A549 (cell line): ENCODE measurements around the gene CHST6. TPM values are rescaled to one million over a fixed set of nuclear protein-coding genes. Genes with fewer than 3 reads are reported as not detected.

Experiments used
- ATAC-seq, 2 experiments: fragments of 200-7000 bp in 1 of 2; fragments of >200 bp in 1 of 2; cut with Nextera tagmentation in 1 of 2; cut with Tn5 transposase in 1 of 2; 3 replicates each; pipeline versions ENCODE4 v1.8.0 to v1.9.1; 2018 to 2020; ENCODE audit warnings: mild to moderate bottlenecking in 1 of 2, moderate library complexity in 1 of 2
- CTCF ChIA-PET: fragments of 300-600 bp; sonication (Branson Sonifier 250); formaldehyde crosslinking; extraction: SDS; loops from one replicate; lab custom pipeline; 2021; ENCODE audit warnings: antibody characterized with exemption, inconsistent platforms; lab: Yijun Ruan, JAX
- POLR2A ChIA-PET: fragments of 350-600 bp; formaldehyde crosslinking; extraction: SDS; loops from one replicate; lab custom pipeline; 2021; ENCODE audit warnings: antibody characterized with exemption, inconsistent platforms; lab: Yijun Ruan, JAX
- DNase-seq, 2 experiments: peaks; one replicate each; pipeline versions ENCODE4 v3.0.0 to v3.0.0-alpha.2; 2011 to 2016; ENCODE audit warnings: low read depth in 1 of 2, low spot score in 1 of 2
- FAIRE-seq: peaks from 2 replicates; lab custom pipeline; 2011; peaks lifted over from hg19 to GRCh38; lab: Jason Lieb, UNC
- H3K27ac ChIP-seq, 2 experiments: fragments of >200 bp; sonication (Bioruptor Twin); formaldehyde crosslinking; 3 replicates each; pipeline ENCODE4 v1.5.1; 2016 to 2017
- H3K4me1 ChIP-seq: fragments of >200 bp; sonication (Bioruptor Twin); formaldehyde crosslinking; 3 replicates; pipeline ENCODE4 v1.6.1; 2016
- H3K4me2 ChIP-seq: fragments of >200 bp; sonication (Bioruptor Twin); formaldehyde crosslinking; 3 replicates; pipeline ENCODE4 v1.6.1; 2016
- H3K4me3 ChIP-seq: fragments of >200 bp; sonication (Bioruptor Twin); formaldehyde crosslinking; 3 replicates; pipeline ENCODE4 v1.5.1; 2016
- H3K9me3 ChIP-seq: fragments of >200 bp; sonication (Bioruptor Twin); formaldehyde crosslinking; 3 replicates; pipeline ENCODE4 v1.6.1; 2016
- ATOH8 ChIP-seq: fragments of 250-450 bp; sonication (Bioruptor Pico); IDR thresholded peaks from 2 replicates; pipeline ENCODE4 v1.5.0; 2020; ENCODE audit warnings: low read depth, mild to moderate bottlenecking, moderate library complexity
- CBX8 ChIP-seq: fragments of 200-600 bp; sonication (generic); IDR thresholded peaks from 2 replicates; pipeline ENCODE4 v1.6.1; 2016
- CHD2 ChIP-seq: fragments of 150-350 bp; IDR thresholded peaks from 2 replicates; pipeline ENCODE4 v1.6.1; 2014; ENCODE audit warnings: low read length; ENCODE audit not compliant: partially characterized antibody
- EP300 ChIP-seq, 2 experiments: fragments of >200 bp; sonication (Bioruptor Twin); formaldehyde crosslinking; IDR thresholded peaks; 2 replicates in 1 of 2; 3 replicates in 1 of 2; pipeline ENCODE4 v1.6.1; 2016 to 2017
- ESRRA ChIP-seq: fragments of 150-350 bp; IDR thresholded peaks from 2 replicates; pipeline ENCODE4 v1.6.1; 2014; ENCODE audit warnings: mild to moderate bottlenecking, low read length, borderline replicate concordance
- FOXS1 ChIP-seq: fragments of 250-450 bp; sonication (Bioruptor Pico); IDR thresholded peaks from 2 replicates; pipeline ENCODE4 v1.5.0; 2020; ENCODE audit warnings: mild to moderate bottlenecking, moderate library complexity
- GATA3 ChIP-seq: IDR thresholded peaks from 2 replicates; pipeline ENCODE4 v1.6.1; 2012; ENCODE audit warnings: borderline replicate concordance
- HDAC2 ChIP-seq: fragments of 200-600 bp; sonication (generic); IDR thresholded peaks from 2 replicates; pipeline ENCODE4 v1.6.1; 2016
- HEYL ChIP-seq: fragments of 250-450 bp; sonication (Bioruptor Pico); IDR thresholded peaks from 2 replicates; pipeline ENCODE4 v1.8.0; 2021; ENCODE audit warnings: mild to moderate bottlenecking, moderate library complexity
- HMGXB4 ChIP-seq: fragments of 250-450 bp; sonication (Bioruptor Pico); IDR thresholded peaks from 2 replicates; pipeline ENCODE4 v1.5.0; 2021; ENCODE audit warnings: mild to moderate bottlenecking, moderate library complexity, borderline replicate concordance
- MAZ ChIP-seq: fragments of 150-350 bp; IDR thresholded peaks from 2 replicates; pipeline ENCODE4 v1.6.1; 2014; ENCODE audit warnings: antibody characterized with exemption, low read depth, low read length, borderline replicate concordance
- POLR2A ChIP-seq: IDR thresholded peaks from 2 replicates; pipeline ENCODE4 v1.6.1; 2012; ENCODE audit warnings: mild to moderate bottlenecking, low read length
- REST ChIP-seq: fragments of 200-600 bp; sonication (generic); IDR thresholded peaks from 2 replicates; pipeline ENCODE4 v1.6.1; 2016; ENCODE audit warnings: antibody characterized with exemption, mild to moderate bottlenecking, moderate library complexity
- SREBF2 ChIP-seq: fragments of 450-650 bp; IDR thresholded peaks from 2 replicates; pipeline ENCODE4 v1.6.1; 2014; ENCODE audit warnings: mild to moderate bottlenecking, moderate library complexity
- USF2 ChIP-seq: fragments of 450-650 bp; IDR thresholded peaks from 2 replicates; pipeline ENCODE4 v1.6.1; 2014; ENCODE audit warnings: antibody characterized with exemption
- ZFP36 ChIP-seq: fragments of 450-650 bp; IDR thresholded peaks from 2 replicates; pipeline ENCODE4 v1.6.1; 2014; ENCODE audit warnings: borderline replicate concordance; ENCODE audit not compliant: partially characterized antibody
- WGBS: methylation state at CpG from one replicate; pipeline ENCODE4 v1.1.6; 2017; ENCODE audit errors: missing lambda C conversion rate; 5-methylcytosine and 5-hydroxymethylcytosine counted together
- polyA plus RNA-seq, 4 experiments: library from polyadenylated mRNA; depleted of rRNA in 3 of 4; stranded (reverse); fragments of >200 nt; fragmentation: RNase III in 1 of 4; extraction: RNeasy Plus Mini Kit Qiagen cat#74134 plus additional on column Dnase treatment in 1 of 4; gene quantifications; 2 replicates in 3 of 4; 3 replicates in 1 of 4; pipeline ENCODE4 v1.2.3, GENCODE V29; 2011 to 2017

The CHST6 gene
- polyA plus RNA-seq, 2 of the 4 experiments (the other 2 are of a cell fraction) = 0.37 to 0.74 TPM

GRCh38 chr16:75535901-75536300, 40.7 kb upstream of the CHST6 start, which contains the start of gene CHST5:
Gene CHST5 (minus strand): TSS chr16:75536108. CDS start chr16:75530384, 5,724 bp downstream.
- ATAC-seq = no peak
- WGBS = 77% methylated on average over 4 of the region's 7 CpGs

More at GRCh38 chr16:75535901-75536300, 40.7 kb upstream of the CHST6 start, which contains the start of gene CHST5:
- Histone ChIP-seq H3K4me3 (no peak within 1 kb of the TSS), H3K4me2 (no peak within 1 kb of the TSS), H3K9me3 (no peaks in the 10 kb centered on the region), H3K4me1 (no peaks in the 10 kb centered on the region), H3K27ac (no peak within 1 kb of the TSS)
- CTCF ChIA-PET = interaction anchor here (0.6 to 1.2 kb wide), 5 partner anchors 14 to 67 kb away, joined by 3 to 6 read pairs (median 4); no protein-coding TSS in a partner anchor
- DNase-seq (no peak), FAIRE-seq (no peak)
- TF ChIP-seq ATOH8 (no peak), REST (no peak), ZFP36 (no peak), HMGXB4 (no peak), HDAC2 (no peak), ESRRA (no peak), HEYL (no peak), FOXS1 (CRISPR knock-in tag) (no peak), POLR2A (no peak), CHD2 (no peak), EP300 (IDR thresholded peaks at IDR 0.05) (no peak), CBX8 (no peak), GATA3 (no peak), USF2 (no peak), SREBF2 (no peak), MAZ (no peak)
- POLR2A ChIA-PET = no interaction called here
